ENCODE results near the gene SRC. TPM values are rescaled to one million over a fixed set of nuclear protein-coding genes. Genes with fewer than 3 reads are reported as not detected.

SRC gene
- total and polyA plus RNA-seq, 10 donors = 7.0 to 68.0 (median 31.2) TPM

GRCh38 chr20:37395921-37396415, 50.0 kb downstream of the SRC start:
- Histone ChIP-seq H3K4me3 (no peak overlapping the region), H3K4me1 (peaks cover 0 to 7% (median 0%) of the 10 kb centered on the region in 6 donors), H3K36me3 (peaks cover 0 to 96% (median 5%) of the 10 kb centered on the region in 6 donors), H3K9me3 (no peaks in the 10 kb centered on the region), H3K27ac (no peak overlapping the region), H3K27me3 (replicated peaks in 1 of 7) (peaks cover 0 to 13% (median 0%) of the 10 kb centered on the region in 7 donors)
- DNase-seq = no peak
- intact Hi-C loops (cut with DNase I; ENCODE audit: low total_unique reads) = no loop called here
- peak in 1 of 3 donors; percentile 16 for TF ChIP-seq POLR2AphosphoS5 (IDR thresholded peaks at IDR 0.05)
- no peak for TF ChIP-seq POLR2A (IDR thresholded peaks at IDR 0.05)
- TF ChIP-seq CTCF (IDR thresholded peaks at IDR 0.05 in 8 of 11, conservative IDR thresholded peaks at IDR 0.05 in 3 of 11) = no peak
- 69 to 82% (median 74%) methylated on average over 12 to 22 of the region's 22 CpGs for WGBS, 5 donors

- H3K9me3 ChIP-seq = no peaks in the 10 kb centered on the region
- peaks cover 0 to 7% (median 0%) of the 10 kb centered on the region in 6 donors for H3K4me1 ChIP-seq
- TF ChIP-seq POLR2AphosphoS5 (IDR thresholded peaks at IDR 0.05) = no peak
- H3K27me3 ChIP-seq (replicated peaks in 1 of 7) = peaks cover 0 to 13% (median 0%) of the 10 kb centered on the region in 7 donors
- no peak overlapping the region for H3K4me3 ChIP-seq
- intact Hi-C loops (cut with DNase I; ENCODE audit: low total_unique reads) = no loop called here
- WGBS, 5 donors = 61 to 76% (median 72%) methylated on average over 15 to 20 of the region's 20 CpGs
- no peak for DNase-seq
- no peak overlapping the region for H3K27ac ChIP-seq
- H3K36me3 ChIP-seq = peaks cover 0 to 96% (median 6%) of the 10 kb centered on the region in 6 donors
Observed at GRCh38 chr20:37396416-37397075, 50.6 kb downstream of the SRC start.

GRCh38 chr20:37397076-37397953, 51.4 kb downstream of the SRC start:
- Histone ChIP-seq H3K4me3 (no peak overlapping the region), H3K36me3 (peaks cover 0 to 96% (median 11%) of the 10 kb centered on the region in 6 donors), H3K27me3 (replicated peaks in 1 of 7) (peaks cover 0 to 13% (median 0%) of the 10 kb centered on the region in 7 donors), H3K9me3 (no peaks in the 10 kb centered on the region), H3K4me1 (peaks cover 0 to 7% (median 0%) of the 10 kb centered on the region in 6 donors), H3K27ac (no peak overlapping the region)
- WGBS, 5 donors = 89 to 93% (median 90%) methylated on average over 10 to 24 of the region's 24 CpGs
- TF ChIP-seq POLR2A (IDR thresholded peaks at IDR 0.05) (no peak), POLR2AphosphoS5 (IDR thresholded peaks at IDR 0.05) (no peak), CTCF (IDR thresholded peaks at IDR 0.05 in 8 of 11, conservative IDR thresholded peaks at IDR 0.05 in 3 of 11) (no peak)
- intact Hi-C loops (cut with DNase I; ENCODE audit: low total_unique reads) = no loop called here
- no peak for DNase-seq

- H3K36me3 ChIP-seq = peaks cover 0 to 99% (median 15%) of the 10 kb centered on the region in 6 donors
- H3K27me3 ChIP-seq (replicated peaks in 1 of 7) = peaks cover 0 to 13% (median 0%) of the 10 kb centered on the region in 7 donors
- H3K4me1 ChIP-seq = peaks cover 0 to 7% (median 0%) of the 10 kb centered on the region in 6 donors
- no peak for TF ChIP-seq CTCF (IDR thresholded peaks at IDR 0.05 in 8 of 11, conservative IDR thresholded peaks at IDR 0.05 in 3 of 11)
- TF ChIP-seq POLR2AphosphoS5 (IDR thresholded peaks at IDR 0.05) = peak in 1 of 3 donors; percentile 21
- DNase-seq = no peak
- no peak overlapping the region for H3K4me3 ChIP-seq
- H3K27ac ChIP-seq = no peak overlapping the region
- no peaks in the 10 kb centered on the region for H3K9me3 ChIP-seq
- intact Hi-C loops (cut with DNase I; ENCODE audit: low total_unique reads) = no loop called here
- 90 to 94% (median 92%) methylated on average over 19 to 30 of the region's 30 CpGs for WGBS, 5 donors
Observed at GRCh38 chr20:37397954-37398749, 52.2 kb downstream of the SRC start.
